ENCODE measurements around the gene GAK. TPM values are rescaled to one million over a fixed set of nuclear protein-coding genes. Genes with fewer than 3 reads are reported as not detected.

Gene GAK
- total and polyA plus RNA-seq, 4 donors: 27.4 to 69.7 (median 47.0) TPM

GRCh38 chr4:854356-854755, 77.8 kb downstream of the GAK start (continued):
- TF ChIP-seq CTCF (IDR thresholded peaks at IDR 0.05; ENCODE audit: low read depth, low read length, missing input control): no peak

- Histone ChIP-seq H3K9ac (ENCODE audit: low read depth in 1 of 2, low read length in 2 of 2) (no peak overlapping the region), H3K9me3 (ENCODE audit: control insufficient read depth in 4 of 4, low read length in 3 of 4) (no peaks in the 10 kb centered on the region), H3K36me3 (ENCODE audit: control insufficient read depth in 4 of 4, insufficient read depth in 3 of 4, low read depth in 1 of 4, low read length in 3 of 4) (peaks cover 9 to 55% (median 22%) of the 10 kb centered on the region in 4 donors), H3K27ac (ENCODE audit: low read depth in 1 of 2, low read length in 2 of 2) (no peak overlapping the region), H3K4me1 (ENCODE audit: control insufficient read depth in 4 of 4, insufficient read depth in 4 of 4, low read length in 3 of 4) (no peaks in the 10 kb centered on the region), H3K4me3 (ENCODE audit: low read depth in 1 of 3, low read length in 3 of 3) (no peak overlapping the region), H3K27me3 (ENCODE audit: control insufficient read depth in 4 of 4, insufficient read depth in 4 of 4, low read length in 3 of 4) (no peaks in the 10 kb centered on the region)
- WGBS: 96% methylated on average over 33 of the region's 33 CpGs
- DNase-seq (ENCODE audit: low spot score): no peak
- no peak for TF ChIP-seq REST (IDR thresholded peaks at IDR 0.05)
These were observed 78.7 kb downstream of the GAK start for GRCh38 chr4:853416-853781.

- no peaks in the 10 kb centered on the region for H3K27me3 ChIP-seq (ENCODE audit: control insufficient read depth in 4 of 4, insufficient read depth in 4 of 4, low read length in 3 of 4)
These were observed 80.2 kb downstream of the GAK start for GRCh38 chr4:851701-852430.

More at GRCh38 chr4:851701-852430, 80.2 kb downstream of the GAK start:
- Histone ChIP-seq H3K4me3 (ENCODE audit: low read depth in 1 of 3, low read length in 3 of 3) (no peak overlapping the region), H3K36me3 (ENCODE audit: control insufficient read depth in 4 of 4, insufficient read depth in 3 of 4, low read depth in 1 of 4, low read length in 3 of 4) (peaks cover 6 to 40% (median 13%) of the 10 kb centered on the region in 4 donors), H3K9me3 (ENCODE audit: control insufficient read depth in 4 of 4, low read length in 3 of 4) (no peaks in the 10 kb centered on the region), H3K4me1 (ENCODE audit: control insufficient read depth in 4 of 4, insufficient read depth in 4 of 4, low read length in 3 of 4) (no peaks in the 10 kb centered on the region), H3K9ac (ENCODE audit: low read depth in 1 of 2, low read length in 2 of 2) (no peak overlapping the region), H3K27ac (ENCODE audit: low read depth in 1 of 2, low read length in 2 of 2) (no peak overlapping the region)
- DNase-seq (ENCODE audit: low spot score): no peak
- 96% methylated on average over 33 of the region's 33 CpGs for WGBS
- TF ChIP-seq TAF1 (conservative IDR thresholded peaks at IDR 0.05) (no peak), YY1 (IDR thresholded peaks at IDR 0.05) (no peak), GABPA (IDR thresholded peaks at IDR 0.05 in 1 of 2, conservative IDR thresholded peaks at IDR 0.05 in 1 of 2) (no peak), ATF3 (IDR thresholded peaks at IDR 0.05) (no peak), RXRA (IDR thresholded peaks at IDR 0.05) (no peak), HNF4A (conservative IDR thresholded peaks at IDR 0.05) (no peak), FOXA1 (IDR thresholded peaks at IDR 0.05) (no peak), SP1 (IDR thresholded peaks at IDR 0.05) (no peak), MAX (IDR thresholded peaks at IDR 0.05) (no peak), NR2F2 (IDR thresholded peaks at IDR 0.05) (no peak), HNF4G (IDR thresholded peaks at IDR 0.05) (no peak), RAD21 (IDR thresholded peaks at IDR 0.05) (no peak), ZBTB33 (IDR thresholded peaks at IDR 0.05) (no peak), FOXA2 (IDR thresholded peaks at IDR 0.05) (no peak), JUND (IDR thresholded peaks at IDR 0.05) (no peak)
